ENCODE data around the gene YLPM1. TPM values are rescaled to one million over a fixed set of nuclear protein-coding genes. Genes with fewer than 3 reads are reported as not detected.

Gene YLPM1
- total and polyA plus RNA-seq, 2 experiments from 2014 or later = 39.6 to 50.2 TPM

- DNase-seq (ENCODE audit: low read depth in 1 of 2, low spot score in 1 of 2) = no peak
- H3K9me3 ChIP-seq (ENCODE audit: low read depth) = no peaks in the 10 kb centered on the region
- no peak overlapping the region for H3K27ac ChIP-seq
- H3K27me3 ChIP-seq = no peaks in the 10 kb centered on the region
- peaks cover 31% of the 10 kb centered on the region for H3K4me1 ChIP-seq (ENCODE audit: low read depth)
- no peak for TF ChIP-seq CTCF (IDR thresholded peaks at IDR 0.05; ENCODE audit: low read depth, low read length)
- no peaks in the 10 kb centered on the region for H3K36me3 ChIP-seq
- peak overlapping the region; percentile 76 for H3K4me3 ChIP-seq
These were observed 2.6 kb downstream of the YLPM1 start for GRCh38 chr14:74765721-74766120.

DNA sequence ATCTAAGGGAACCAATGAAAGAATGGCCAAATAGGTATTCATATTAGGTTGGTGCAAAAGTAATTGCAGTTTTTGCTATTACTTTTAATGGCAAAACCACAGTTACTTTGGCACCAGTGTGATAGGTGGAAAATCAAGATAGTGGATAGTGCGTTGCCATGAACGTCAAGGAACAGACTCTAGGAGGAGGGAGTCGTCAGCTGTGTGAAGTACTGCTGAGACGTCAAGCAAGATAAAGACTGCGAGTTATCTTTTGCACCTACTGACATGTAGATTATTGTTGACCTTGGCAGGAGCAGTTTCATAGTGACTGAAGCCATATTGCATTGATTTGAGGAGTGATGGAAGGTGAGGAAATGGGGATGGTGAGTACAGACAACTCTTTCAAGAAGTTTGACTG lies 8.3 kb downstream of the YLPM1 start:
- Histone ChIP-seq H3K4me3 (no peak overlapping the region), H3K27ac (peak overlapping the region; percentile 52), H3K27me3 (no peaks in the 10 kb centered on the region), H3K4me1 (ENCODE audit: low read depth) (peaks cover 15% of the 10 kb centered on the region), H3K9me3 (ENCODE audit: low read depth) (no peaks in the 10 kb centered on the region), H3K36me3 (peaks cover 2% of the 10 kb centered on the region)
- DNase-seq (ENCODE audit: low read depth in 1 of 2, low spot score in 1 of 2) = peak in 1 of 2 donors; percentile 20
- TF ChIP-seq CTCF (IDR thresholded peaks at IDR 0.05; ENCODE audit: low read depth, low read length) = no peak

GRCh38 chr14:74784634-74785033 lies 21.5 kb downstream of the YLPM1 start:
- no peak for DNase-seq (ENCODE audit: low read depth in 1 of 2, low spot score in 1 of 2)
- Histone ChIP-seq H3K4me3 (no peak overlapping the region), H3K4me1 (ENCODE audit: low read depth) (no peaks in the 10 kb centered on the region), H3K9me3 (ENCODE audit: low read depth) (no peaks in the 10 kb centered on the region), H3K27ac (peak overlapping the region; percentile 30), H3K36me3 (peaks cover 65% of the 10 kb centered on the region), H3K27me3 (no peaks in the 10 kb centered on the region)
- TF ChIP-seq CTCF (IDR thresholded peaks at IDR 0.05; ENCODE audit: low read depth, low read length) = no peak

DNA sequence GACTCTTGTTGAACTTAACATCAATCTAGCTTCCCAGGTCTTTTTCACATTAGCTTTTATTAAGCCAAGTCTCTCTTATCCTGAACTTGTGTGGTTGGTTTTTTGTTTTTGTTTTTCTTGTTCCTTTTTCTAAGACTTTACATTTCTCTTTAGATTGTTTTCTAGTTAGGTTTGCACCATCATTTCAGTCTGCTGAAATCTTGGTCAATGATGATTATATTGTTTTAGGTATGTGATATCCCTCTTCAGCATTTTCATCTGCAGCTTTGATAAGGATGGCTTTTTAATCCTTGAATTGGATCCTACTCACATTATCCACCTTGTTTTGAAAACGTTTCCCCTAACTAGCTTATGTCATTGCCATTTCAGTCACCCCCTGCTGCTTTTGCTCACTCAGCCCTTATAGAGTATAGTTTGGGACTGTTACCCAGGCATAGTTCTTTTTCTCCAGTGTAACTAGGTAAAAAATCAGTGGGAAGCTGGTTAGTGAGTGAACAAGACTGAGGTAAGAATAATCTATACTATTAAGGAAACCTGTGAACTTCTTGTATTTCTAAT lies 22.0 kb downstream of the YLPM1 start:
- no peaks in the 10 kb centered on the region for H3K9me3 ChIP-seq (ENCODE audit: low read depth)
- H3K27me3 ChIP-seq = no peaks in the 10 kb centered on the region
- H3K36me3 ChIP-seq = peaks cover 61% of the 10 kb centered on the region
- no peak for TF ChIP-seq CTCF (IDR thresholded peaks at IDR 0.05; ENCODE audit: low read depth, low read length)
- H3K4me3 ChIP-seq = no peak overlapping the region
- DNase-seq (ENCODE audit: low read depth in 1 of 2, low spot score in 1 of 2) = no peak
- H3K4me1 ChIP-seq (ENCODE audit: low read depth) = no peaks in the 10 kb centered on the region
- H3K27ac ChIP-seq = no peak overlapping the region

- no peaks in the 10 kb centered on the region for H3K9me3 ChIP-seq (ENCODE audit: low read depth)
- no peak overlapping the region for H3K27ac ChIP-seq
- no peaks in the 10 kb centered on the region for H3K27me3 ChIP-seq
- H3K4me3 ChIP-seq = no peak overlapping the region
- TF ChIP-seq CTCF (IDR thresholded peaks at IDR 0.05; ENCODE audit: low read depth, low read length) = peak; percentile 10
- no peaks in the 10 kb centered on the region for H3K4me1 ChIP-seq (ENCODE audit: low read depth)
- H3K36me3 ChIP-seq = peaks cover 45% of the 10 kb centered on the region
- DNase-seq (ENCODE audit: low read depth in 1 of 2, low spot score in 1 of 2) = no peak
These were observed 23.7 kb downstream of the YLPM1 start for GRCh38 chr14:74786796-74787315.
